Camera-type eye (tissue), 1 donor: ENCODE results near the gene NAP1L3. TPM values are rescaled to one million over a fixed set of nuclear protein-coding genes. Genes with fewer than 3 reads are reported as not detected.

Experiments
- total RNA-seq: library from RNA; depleted of rRNA; stranded (reverse); fragments of >200 nt; gene quantifications from one replicate; pipeline ENCODE4 v1.2.3, GENCODE V29; 2014

The NAP1L3 gene
- total RNA-seq = 48.2 TPM

GRCh38 chrX:93673056-93673868, at the start of gene NAP1L3:
Gene NAP1L3, minus strand, starts transcription at chrX:93673578. Its CDS starts 274 bp downstream, at chrX:93673304.

GRCh38 chrX:93673869-93674271, 492 bp upstream of the NAP1L3 start, which contains the start of gene FAM133A:
Gene FAM133A, plus strand, starts transcription at chrX:93674206. Its CDS starts 35,214 bp downstream, at chrX:93709420.

Other genes starting within 250 kb of the NAP1L3 start
- gene FAM133A, start 628 bp upstream of the NAP1L3 start, total RNA-seq = 1.4 TPM